ENCODE results near the gene PML. TPM values are rescaled to one million over a fixed set of nuclear protein-coding genes. Genes with fewer than 3 reads are reported as not detected.

PML gene
- total RNA-seq, 4 donors from 2014 or later, result 69.3 to 159 (median 89.4) TPM

- peak overlapping the region in 3 of 4 donors; percentile 81 to 92 (median 92) for H3K27ac ChIP-seq
- TF ChIP-seq POLR2A (IDR thresholded peaks at IDR 0.05) (no peak), CTCF (IDR thresholded peaks at IDR 0.05) (no peak), EP300 (IDR thresholded peaks at IDR 0.05) (no peak)
- H3K4me3 ChIP-seq, result no peak overlapping the region
- 72 to 76% methylated on average over 9 to 13 of the region's 13 CpGs for WGBS, 2 donors
- peaks cover 6 to 100% (median 61%) of the 10 kb centered on the region in 4 donors for H3K4me1 ChIP-seq
- no peak for DNase-seq (ENCODE audit: low spot score in 2 of 2)
- H3K36me3 ChIP-seq, result peaks cover 0 to 48% (median 0%) of the 10 kb centered on the region in 3 donors
- H3K9me3 ChIP-seq, result no peaks in the 10 kb centered on the region
- H3K27me3 ChIP-seq, result no peaks in the 10 kb centered on the region
Measured at GRCh38 chr15:73985101-73985873, 9.2 kb upstream of the PML start.

GRCh38 chr15:73986055-73986775 is 8.3 kb upstream of the PML start:
- H3K4me3 ChIP-seq, result no peak overlapping the region
- no peaks in the 10 kb centered on the region for H3K27me3 ChIP-seq
- H3K4me1 ChIP-seq, result peaks cover 10 to 100% (median 67%) of the 10 kb centered on the region in 4 donors
- H3K27ac ChIP-seq, result peak overlapping the region in 3 of 4 donors; percentile 6 to 92 (median 92)
- TF ChIP-seq EP300 (IDR thresholded peaks at IDR 0.05) (no peak), POLR2A (IDR thresholded peaks at IDR 0.05) (no peak), CTCF (IDR thresholded peaks at IDR 0.05) (no peak)
- no peak for DNase-seq (ENCODE audit: low spot score in 2 of 2)
- 38 to 43% methylated on average over 7 of the region's 7 CpGs for WGBS, 2 donors
- H3K36me3 ChIP-seq, result peaks cover 0 to 48% (median 0%) of the 10 kb centered on the region in 3 donors
- H3K9me3 ChIP-seq, result no peaks in the 10 kb centered on the region

- H3K4me1 ChIP-seq, result peaks cover 10 to 99% (median 67%) of the 10 kb centered on the region in 4 donors
- H3K36me3 ChIP-seq, result peaks cover 0 to 48% (median 0%) of the 10 kb centered on the region in 3 donors
- WGBS, 2 donors, result 83 to 88% methylated on average over 1 of the region's 1 CpG
- TF ChIP-seq POLR2A (IDR thresholded peaks at IDR 0.05) (no peak), EP300 (IDR thresholded peaks at IDR 0.05) (no peak), CTCF (IDR thresholded peaks at IDR 0.05) (no peak)
- H3K27ac ChIP-seq, result peak overlapping the region in 3 of 4 donors; percentile 6 to 92 (median 92)
- H3K27me3 ChIP-seq, result no peaks in the 10 kb centered on the region
- no peak overlapping the region for H3K4me3 ChIP-seq
- H3K9me3 ChIP-seq, result no peaks in the 10 kb centered on the region
- no peak for DNase-seq (ENCODE audit: low spot score in 2 of 2)
Measured at GRCh38 chr15:73986776-73987056, 7.8 kb upstream of the PML start.

GRCh38 chr15:73987250-73987649 is 7.3 kb upstream of the PML start:
- H3K27me3 ChIP-seq, result no peaks in the 10 kb centered on the region
- H3K4me1 ChIP-seq, result peaks cover 10 to 94% (median 63%) of the 10 kb centered on the region in 4 donors
- no peaks in the 10 kb centered on the region for H3K9me3 ChIP-seq
- H3K27ac ChIP-seq, result peak overlapping the region in 3 of 4 donors; percentile 25 to 92 (median 92)
- TF ChIP-seq POLR2A (IDR thresholded peaks at IDR 0.05) (no peak), EP300 (IDR thresholded peaks at IDR 0.05) (no peak), CTCF (IDR thresholded peaks at IDR 0.05) (no peak)
- DNase-seq (ENCODE audit: low spot score in 2 of 2), result no peak
- WGBS, 2 donors, result 87 to 89% methylated on average over 4 of the region's 4 CpGs
- peaks cover 0 to 48% (median 0%) of the 10 kb centered on the region in 3 donors for H3K36me3 ChIP-seq
- no peak overlapping the region for H3K4me3 ChIP-seq

All from tibial nerve (tissue), 4 donors.